ENCODE data around the gene CGREF1.

CGREF1 gene

DNA sequence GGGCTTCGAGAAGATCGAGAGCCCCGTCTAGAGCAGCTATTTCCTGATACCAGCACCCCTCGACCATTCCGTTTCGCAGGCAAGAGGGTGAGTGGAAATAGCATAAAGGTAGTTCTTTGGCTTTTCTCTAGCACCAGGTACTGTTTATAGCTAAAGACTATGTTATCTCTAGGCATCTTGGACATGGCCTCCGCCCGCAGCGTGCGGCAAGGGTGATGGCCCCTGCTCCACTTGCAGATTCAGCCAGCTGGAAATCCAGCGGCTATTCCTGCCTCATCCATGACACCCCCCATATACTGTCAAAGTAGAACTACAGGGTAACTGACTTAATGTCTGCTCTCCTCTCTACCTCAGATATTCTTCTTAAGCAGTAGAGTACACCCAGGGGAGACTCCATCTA lies 64.2 kb downstream of the CGREF1 start:
- WGBS (ENCODE audit: extremely low coverage, insufficient coverage, low lambda C conversion rate) = no CpG with 5 or more reads among the region's 11 CpGs
- no peaks in the 10 kb centered on the region for H3K79me2 ChIP-seq (ENCODE audit: control insufficient read depth, insufficient read depth, low read length)

DNA sequence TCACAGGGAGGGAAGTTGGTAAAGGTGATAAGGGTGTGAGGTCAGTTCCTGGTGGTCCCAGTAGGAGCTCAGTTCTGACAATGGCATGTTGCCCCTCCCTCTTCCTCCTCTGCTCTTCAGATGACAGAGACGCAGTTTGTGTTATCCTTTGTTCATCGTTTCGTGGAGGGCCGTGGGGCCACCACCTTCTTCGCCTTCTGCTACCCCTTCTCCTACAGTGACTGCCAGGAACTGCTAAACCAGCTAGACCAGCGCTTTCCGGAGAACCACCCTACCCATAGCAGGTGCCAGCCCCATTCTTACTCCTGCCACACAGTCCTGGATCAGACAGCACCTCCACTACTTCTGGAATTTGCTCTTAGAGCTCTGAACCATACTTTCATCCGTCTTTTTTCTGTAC lies 65.2 kb downstream of the CGREF1 start:
- H3K18ac ChIP-seq (ENCODE audit: low read length) = no peak overlapping the region
- no peak overlapping the region for H3K56ac ChIP-seq (ENCODE audit: low read length)
- H3K79me2 ChIP-seq (ENCODE audit: control insufficient read depth, insufficient read depth, low read length) = no peaks in the 10 kb centered on the region
- H3K27ac ChIP-seq (ENCODE audit: low read depth, low read length) = no peak overlapping the region
- H3K4ac ChIP-seq (ENCODE audit: low read depth, low read length) = no peak overlapping the region
- H3K23ac ChIP-seq (ENCODE audit: low read length) = no peak overlapping the region
- no peak overlapping the region for H2AK5ac ChIP-seq (ENCODE audit: low read length)
- no CpG with 5 or more reads among the region's 8 CpGs for WGBS (ENCODE audit: extremely low coverage, insufficient coverage, low lambda C conversion rate)
- peaks cover 2% of the 10 kb centered on the region for H3K79me1 ChIP-seq (ENCODE audit: low read length)
- no peak overlapping the region for H2BK120ac ChIP-seq (ENCODE audit: low read depth, low read length)
- H3K9ac ChIP-seq (ENCODE audit: low read length) = no peak overlapping the region
- no peak overlapping the region for H3K4me2 ChIP-seq (ENCODE audit: low read length)
- no peak overlapping the region for H3K4me3 ChIP-seq (ENCODE audit: low read length)
- H3K36me3 ChIP-seq (ENCODE audit: control insufficient read depth, insufficient read depth, low read length) = peaks cover 2% of the 10 kb centered on the region
- no peak overlapping the region for H2BK5ac ChIP-seq (ENCODE audit: low read length)
- no peak overlapping the region for H4K5ac ChIP-seq (ENCODE audit: low read length)
- no peak overlapping the region for H2BK15ac ChIP-seq (replicated peaks; ENCODE audit: low read depth)
- no peaks in the 10 kb centered on the region for H3K27me3 ChIP-seq (ENCODE audit: insufficient read depth, low read length, poor library complexity)
- no peak overlapping the region for H4K8ac ChIP-seq (ENCODE audit: low read depth, low read length)
- peak; percentile 34 for DNase-seq
- peaks cover 2% of the 10 kb centered on the region for H3K4me1 ChIP-seq (ENCODE audit: control insufficient read depth, low read depth, low read length)

More for the DNA sequence above, 64.2 kb downstream of the CGREF1 start:
- Histone ChIP-seq H2BK5ac (ENCODE audit: low read length) (no peak overlapping the region), H3K56ac (ENCODE audit: low read length) (no peak overlapping the region), H3K27me3 (ENCODE audit: insufficient read depth, low read length, poor library complexity) (no peaks in the 10 kb centered on the region), H2BK15ac (replicated peaks; ENCODE audit: low read depth) (no peak overlapping the region), H3K18ac (ENCODE audit: low read length) (no peak overlapping the region), H2AK5ac (ENCODE audit: low read length) (no peak overlapping the region), H3K9ac (ENCODE audit: low read length) (no peak overlapping the region), H3K27ac (ENCODE audit: low read depth, low read length) (no peak overlapping the region), H3K36me3 (ENCODE audit: control insufficient read depth, insufficient read depth, low read length) (peaks cover 2% of the 10 kb centered on the region), H2BK120ac (ENCODE audit: low read depth, low read length) (no peak overlapping the region), H3K4me2 (ENCODE audit: low read length) (no peak overlapping the region), H4K8ac (ENCODE audit: low read depth, low read length) (no peak overlapping the region), H3K4ac (ENCODE audit: low read depth, low read length) (no peak overlapping the region), H4K5ac (ENCODE audit: low read length) (no peak overlapping the region), H3K79me1 (ENCODE audit: low read length) (peaks cover 2% of the 10 kb centered on the region), H3K4me3 (ENCODE audit: low read length) (no peak overlapping the region), H3K4me1 (ENCODE audit: control insufficient read depth, low read depth, low read length) (peaks cover 2% of the 10 kb centered on the region), H3K23ac (ENCODE audit: low read length) (no peak overlapping the region)
- DNase-seq = no peak

DNA sequence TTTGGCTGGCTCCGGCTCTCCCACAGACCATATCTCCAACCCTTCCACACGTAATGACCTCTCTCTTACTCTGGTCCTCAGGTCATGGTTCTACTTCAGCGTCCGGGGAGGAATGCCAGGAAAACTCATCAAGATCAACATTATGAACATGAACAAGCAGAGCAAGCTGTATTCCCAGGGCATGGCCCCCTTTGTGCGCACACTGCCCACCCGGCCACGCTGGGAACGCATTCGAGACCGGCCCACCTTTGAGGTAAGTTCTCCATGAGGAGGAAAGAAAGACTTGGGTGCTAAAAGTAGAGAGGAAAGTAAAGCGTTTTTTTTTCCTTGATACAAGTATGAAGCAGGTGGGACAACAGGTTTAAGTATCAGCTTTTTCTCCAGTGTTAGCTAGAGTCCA lies 65.6 kb downstream of the CGREF1 start:
- Histone ChIP-seq H3K23ac (ENCODE audit: low read length) (no peak overlapping the region), H3K27me3 (ENCODE audit: insufficient read depth, low read length, poor library complexity) (no peaks in the 10 kb centered on the region), H3K79me2 (ENCODE audit: control insufficient read depth, insufficient read depth, low read length) (no peaks in the 10 kb centered on the region), H3K4me1 (ENCODE audit: control insufficient read depth, low read depth, low read length) (peaks cover 2% of the 10 kb centered on the region), H2BK15ac (replicated peaks; ENCODE audit: low read depth) (no peak overlapping the region), H4K5ac (ENCODE audit: low read length) (no peak overlapping the region), H3K36me3 (ENCODE audit: control insufficient read depth, insufficient read depth, low read length) (peaks cover 2% of the 10 kb centered on the region), H3K56ac (ENCODE audit: low read length) (no peak overlapping the region), H3K4me3 (ENCODE audit: low read length) (no peak overlapping the region), H4K8ac (ENCODE audit: low read depth, low read length) (no peak overlapping the region), H2BK120ac (ENCODE audit: low read depth, low read length) (no peak overlapping the region), H3K9ac (ENCODE audit: low read length) (no peak overlapping the region), H2BK5ac (ENCODE audit: low read length) (no peak overlapping the region), H3K4ac (ENCODE audit: low read depth, low read length) (no peak overlapping the region), H3K27ac (ENCODE audit: low read depth, low read length) (no peak overlapping the region), H3K79me1 (ENCODE audit: low read length) (peaks cover 2% of the 10 kb centered on the region), H2AK5ac (ENCODE audit: low read length) (no peak overlapping the region), H3K4me2 (ENCODE audit: low read length) (no peak overlapping the region), H3K18ac (ENCODE audit: low read length) (no peak overlapping the region)
- DNase-seq = no peak
- no CpG with 5 or more reads among the region's 11 CpGs for WGBS (ENCODE audit: extremely low coverage, insufficient coverage, low lambda C conversion rate)

DNA sequence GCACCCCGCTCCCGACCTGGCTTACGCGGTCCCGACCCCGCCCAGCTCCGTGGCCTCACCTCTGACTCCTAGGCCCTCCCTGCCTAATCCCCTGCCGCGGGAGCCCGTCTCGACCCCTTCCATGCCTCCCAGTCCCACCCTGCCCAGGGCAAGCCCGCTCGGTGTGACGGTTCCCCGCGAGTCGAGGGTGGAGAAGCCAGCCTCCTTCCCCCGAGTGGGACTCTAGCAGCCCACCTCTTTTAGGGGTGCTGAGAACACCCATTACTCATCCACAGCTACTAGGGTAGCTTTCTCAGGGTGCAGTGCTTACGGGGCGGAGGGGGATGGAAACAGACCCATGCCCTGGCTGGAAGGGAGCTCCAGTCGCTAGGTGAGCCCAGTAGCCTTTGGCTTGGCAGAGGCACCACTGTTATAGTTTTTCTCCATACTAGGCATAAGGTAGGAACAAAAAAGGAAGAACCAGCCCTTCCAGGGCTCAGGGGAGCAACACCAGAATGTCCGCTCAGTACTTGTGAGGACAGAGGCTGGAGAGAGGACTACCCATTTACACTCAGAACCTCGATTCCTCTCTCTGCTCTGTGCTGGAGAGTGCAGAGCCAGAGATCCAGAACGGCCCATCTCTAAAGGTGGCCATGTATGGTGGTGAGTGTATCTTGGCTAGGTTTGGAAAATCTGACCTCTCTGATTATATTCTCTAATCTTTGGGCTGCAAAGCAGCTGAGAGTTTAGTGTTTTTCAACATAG lies 66.9 kb downstream of the CGREF1 start:
- Histone ChIP-seq H3K4me2 (ENCODE audit: low read length) (peak overlapping the region; percentile 97), H3K4me3 (ENCODE audit: low read length) (peak overlapping the region; percentile 81), H3K9ac (ENCODE audit: low read length) (peak overlapping the region; percentile 78), H3K79me2 (ENCODE audit: control insufficient read depth, insufficient read depth, low read length) (no peaks in the 10 kb centered on the region), H3K4me1 (ENCODE audit: control insufficient read depth, low read depth, low read length) (peaks cover 2% of the 10 kb centered on the region), H3K56ac (ENCODE audit: low read length) (peak overlapping the region; percentile 89), H3K36me3 (ENCODE audit: control insufficient read depth, insufficient read depth, low read length) (peaks cover 2% of the 10 kb centered on the region), H3K79me1 (ENCODE audit: low read length) (peaks cover 2% of the 10 kb centered on the region), H3K23ac (ENCODE audit: low read length) (no peak overlapping the region), H2BK15ac (replicated peaks; ENCODE audit: low read depth) (no peak overlapping the region), H4K5ac (ENCODE audit: low read length) (no peak overlapping the region), H2AK5ac (ENCODE audit: low read length) (peak overlapping the region; percentile 49), H3K27me3 (ENCODE audit: insufficient read depth, low read length, poor library complexity) (no peaks in the 10 kb centered on the region), H4K8ac (ENCODE audit: low read depth, low read length) (no peak overlapping the region), H2BK5ac (ENCODE audit: low read length) (no peak overlapping the region), H3K27ac (ENCODE audit: low read depth, low read length) (no peak overlapping the region), H2BK120ac (ENCODE audit: low read depth, low read length) (no peak overlapping the region), H3K18ac (ENCODE audit: low read length) (peak overlapping the region; percentile 51), H3K4ac (ENCODE audit: low read depth, low read length) (no peak overlapping the region)
- DNase-seq = peak; percentile 23
- no CpG with 5 or more reads among the region's 24 CpGs for WGBS (ENCODE audit: extremely low coverage, insufficient coverage, low lambda C conversion rate)

DNA sequence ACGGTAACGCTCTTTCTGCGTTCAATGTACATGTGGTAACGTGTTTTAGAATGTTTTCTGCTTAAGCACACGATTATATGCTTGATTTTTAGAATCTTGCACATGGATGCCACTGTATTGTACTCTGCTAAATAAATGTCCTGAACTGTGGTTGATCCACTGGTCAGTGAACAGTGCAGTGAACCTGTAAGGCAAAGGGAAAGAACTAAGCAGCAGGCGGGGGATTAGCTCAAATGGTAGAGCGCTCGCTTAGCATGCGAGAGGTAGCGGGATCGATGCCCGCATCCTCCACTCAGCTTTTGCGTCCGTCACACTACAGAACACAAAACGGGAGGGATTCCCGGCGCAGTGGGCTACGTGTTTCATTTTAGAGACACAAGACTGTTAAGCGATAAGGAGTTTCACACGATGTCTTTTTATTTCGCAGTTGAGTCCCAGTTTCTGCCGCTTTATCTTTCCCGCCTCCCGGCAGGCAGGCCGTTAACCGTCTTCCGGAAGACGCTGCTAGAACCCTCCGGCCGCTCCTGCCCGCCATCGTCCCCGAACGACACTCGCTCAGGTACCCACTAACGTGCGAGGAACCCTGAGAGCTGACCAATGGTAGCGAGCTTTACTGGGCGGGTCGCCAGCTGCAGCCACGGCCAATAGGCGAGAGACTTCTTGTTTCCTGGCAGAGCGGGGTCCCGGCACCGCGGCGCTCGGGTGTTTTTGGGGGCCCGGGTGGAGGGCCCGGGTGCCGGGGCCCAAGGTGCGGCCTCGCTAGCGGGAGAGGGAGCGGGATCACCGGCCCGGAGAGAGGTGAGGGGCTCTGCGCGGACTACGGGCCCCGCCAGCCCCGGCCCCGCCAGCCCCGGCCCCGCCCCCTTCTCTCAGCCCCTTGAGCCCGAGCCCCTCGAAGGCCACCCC lies 67.7 kb downstream of the CGREF1 start, which contains the start of gene AGBL5:
AGBL5 (plus strand) TSS at position 673 of the 906 bp plus-strand sequence. CDS start 1,291 bp downstream, outside the sequence.
- H3K27me3 ChIP-seq (ENCODE audit: insufficient read depth, low read length, poor library complexity) = no peaks in the 10 kb centered on the region
- peak within 1 kb of the TSS; percentile 81 for H3K4me3 ChIP-seq (ENCODE audit: low read length)
- H3K56ac ChIP-seq (ENCODE audit: low read length) = peak within 1 kb of the TSS; percentile 91
- H3K23ac ChIP-seq (ENCODE audit: low read length) = no peak within 1 kb of the TSS
- H3K79me2 ChIP-seq (ENCODE audit: control insufficient read depth, insufficient read depth, low read length) = no peaks in the 10 kb centered on the region
- no peak within 1 kb of the TSS for H3K4ac ChIP-seq (ENCODE audit: low read depth, low read length)
- H3K36me3 ChIP-seq (ENCODE audit: control insufficient read depth, insufficient read depth, low read length) = peaks cover 2% of the 10 kb centered on the region
- no CpG with 5 or more reads among the region's 67 CpGs for WGBS (ENCODE audit: extremely low coverage, insufficient coverage, low lambda C conversion rate)
- peak within 1 kb of the TSS; percentile 60 for H3K27ac ChIP-seq (ENCODE audit: low read depth, low read length)
- peak within 1 kb of the TSS; percentile 51 for H3K18ac ChIP-seq (ENCODE audit: low read length)
- H2BK15ac ChIP-seq (replicated peaks; ENCODE audit: low read depth) = no peak within 1 kb of the TSS
- peak within 1 kb of the TSS; percentile 49 for H2AK5ac ChIP-seq (ENCODE audit: low read length)
- no peak within 1 kb of the TSS for H2BK120ac ChIP-seq (ENCODE audit: low read depth, low read length)
- no peak within 1 kb of the TSS for H4K8ac ChIP-seq (ENCODE audit: low read depth, low read length)
- peak within 1 kb of the TSS; percentile 97 for H3K4me2 ChIP-seq (ENCODE audit: low read length)
- H4K5ac ChIP-seq (ENCODE audit: low read length) = no peak within 1 kb of the TSS
- peak within 1 kb of the TSS; percentile 80 for H3K9ac ChIP-seq (ENCODE audit: low read length)
- DNase-seq = peak; percentile 97
- no peak within 1 kb of the TSS for H2BK5ac ChIP-seq (ENCODE audit: low read length)
- peaks cover 2% of the 10 kb centered on the region for H3K4me1 ChIP-seq (ENCODE audit: control insufficient read depth, low read depth, low read length)
- peaks cover 2% of the 10 kb centered on the region for H3K79me1 ChIP-seq (ENCODE audit: low read length)
